Transverse colon (tissue), 3 donors: ENCODE measurements around the gene ADGRB3.

ENCODE experiments used
- CTCF ChIP-seq, 5 experiments: fragments of 200-600 bp in 3 of 5; fragments of 450-650 bp in 2 of 5; sonication (generic) in 3 of 5; IDR thresholded peaks; 1 replicate in 2 of 5; 2 replicates in 3 of 5; pipeline ENCODE4 v1.5.1; 2016 to 2017; ENCODE audit warnings: antibody characterized with exemption in 5 of 5, inconsistent platforms in 3 of 5, mild to moderate bottlenecking in 2 of 5, moderate library complexity in 1 of 5
- EP300 ChIP-seq: sonication (generic); formaldehyde crosslinking; IDR thresholded peaks from one replicate; pipeline ENCODE4 v1.6.1; 2017; ENCODE audit warnings: antibody characterized with exemption, low read depth

- no peak for TF ChIP-seq CTCF (IDR thresholded peaks at IDR 0.05)
- no peak for TF ChIP-seq EP300
Observed at GRCh38 chr6:68757821-68758220, 122.7 kb downstream of the ADGRB3 start.
